ENCODE measurements around the gene SPTLC1.
"Not testable (repeated sequence)": the region's sequence is repeated elsewhere in the genome, so short reads cannot be mapped to it uniquely, and the experiment has no call there.

The SPTLC1 gene, protein sequence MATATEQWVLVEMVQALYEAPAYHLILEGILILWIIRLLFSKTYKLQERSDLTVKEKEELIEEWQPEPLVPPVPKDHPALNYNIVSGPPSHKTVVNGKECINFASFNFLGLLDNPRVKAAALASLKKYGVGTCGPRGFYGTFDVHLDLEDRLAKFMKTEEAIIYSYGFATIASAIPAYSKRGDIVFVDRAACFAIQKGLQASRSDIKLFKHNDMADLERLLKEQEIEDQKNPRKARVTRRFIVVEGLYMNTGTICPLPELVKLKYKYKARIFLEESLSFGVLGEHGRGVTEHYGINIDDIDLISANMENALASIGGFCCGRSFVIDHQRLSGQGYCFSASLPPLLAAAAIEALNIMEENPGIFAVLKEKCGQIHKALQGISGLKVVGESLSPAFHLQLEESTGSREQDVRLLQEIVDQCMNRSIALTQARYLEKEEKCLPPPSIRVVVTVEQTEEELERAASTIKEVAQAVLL

DNA sequence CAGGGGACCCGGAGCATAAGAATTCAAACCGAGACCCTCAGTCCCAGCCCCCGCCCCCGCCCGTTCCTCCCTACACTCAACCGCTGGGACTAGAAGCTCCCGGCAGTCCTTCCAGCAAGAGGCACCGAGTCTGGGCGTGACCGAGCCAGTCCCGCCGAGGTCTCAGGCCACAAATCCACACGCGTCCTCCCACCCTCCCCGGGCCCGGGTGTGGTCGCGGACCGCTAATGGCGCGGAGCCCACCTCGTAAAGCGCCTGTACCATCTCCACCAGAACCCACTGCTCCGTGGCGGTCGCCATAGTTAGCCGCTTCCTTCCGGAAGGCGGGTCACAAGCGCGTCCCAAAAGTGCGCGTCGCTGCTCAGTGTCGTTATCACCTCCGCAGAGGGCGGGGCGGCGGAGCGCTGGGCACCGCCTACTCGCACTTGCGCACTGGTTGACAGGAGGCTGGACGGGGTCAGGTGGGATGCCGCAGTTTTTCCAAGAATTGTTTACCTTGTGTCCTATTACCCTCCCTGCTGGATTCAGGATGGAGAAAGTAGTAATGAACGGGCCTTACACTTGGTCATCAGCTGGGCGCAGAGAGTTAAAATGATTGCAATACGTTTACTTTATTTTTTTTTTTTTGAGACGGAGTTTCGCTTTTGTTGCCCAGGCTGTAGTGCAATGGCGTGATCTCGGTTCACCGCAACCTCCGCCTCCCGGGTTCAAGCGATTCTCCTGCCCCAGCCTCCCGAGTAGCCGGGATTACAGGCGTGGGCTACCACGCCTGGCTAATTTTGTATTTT, at the start of gene SPTLC1:
Gene SPTLC1, minus strand, starts transcription at position 343 of the 788 bp plus-strand sequence. Its CDS starts 43 bp downstream, at position 300.
- DNase-seq (ENCODE audit: low spot score): peak; percentile 94
- TF ChIP-seq, protein P1, sequence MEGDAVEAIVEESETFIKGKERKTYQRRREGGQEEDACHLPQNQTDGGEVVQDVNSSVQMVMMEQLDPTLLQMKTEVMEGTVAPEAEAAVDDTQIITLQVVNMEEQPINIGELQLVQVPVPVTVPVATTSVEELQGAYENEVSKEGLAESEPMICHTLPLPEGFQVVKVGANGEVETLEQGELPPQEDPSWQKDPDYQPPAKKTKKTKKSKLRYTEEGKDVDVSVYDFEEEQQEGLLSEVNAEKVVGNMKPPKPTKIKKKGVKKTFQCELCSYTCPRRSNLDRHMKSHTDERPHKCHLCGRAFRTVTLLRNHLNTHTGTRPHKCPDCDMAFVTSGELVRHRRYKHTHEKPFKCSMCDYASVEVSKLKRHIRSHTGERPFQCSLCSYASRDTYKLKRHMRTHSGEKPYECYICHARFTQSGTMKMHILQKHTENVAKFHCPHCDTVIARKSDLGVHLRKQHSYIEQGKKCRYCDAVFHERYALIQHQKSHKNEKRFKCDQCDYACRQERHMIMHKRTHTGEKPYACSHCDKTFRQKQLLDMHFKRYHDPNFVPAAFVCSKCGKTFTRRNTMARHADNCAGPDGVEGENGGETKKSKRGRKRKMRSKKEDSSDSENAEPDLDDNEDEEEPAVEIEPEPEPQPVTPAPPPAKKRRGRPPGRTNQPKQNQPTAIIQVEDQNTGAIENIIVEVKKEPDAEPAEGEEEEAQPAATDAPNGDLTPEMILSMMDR (IDR thresholded peaks at IDR 0.05; ENCODE audit: extremely low read depth, missing control alignments): no peak

DNA sequence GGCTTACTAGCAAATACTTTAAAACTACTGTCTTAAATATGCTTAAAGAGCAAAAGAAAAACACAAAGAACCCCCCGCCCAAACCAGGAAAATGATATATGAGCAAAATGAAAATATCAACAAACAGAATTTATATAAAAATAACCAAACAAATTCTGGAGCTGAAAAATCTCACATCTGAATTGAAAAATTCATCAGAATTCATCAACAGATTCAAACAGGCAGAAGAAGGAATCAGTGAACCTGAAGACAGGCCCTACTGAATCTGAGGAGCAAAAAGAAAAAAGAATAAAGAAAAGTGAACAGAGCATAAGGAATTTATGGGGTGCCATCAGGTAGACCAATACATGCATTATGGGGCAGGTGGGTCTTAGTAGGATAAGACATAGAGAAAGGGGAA, 49.8 kb upstream of the SPTLC1 start:
- TF ChIP-seq, protein P1 (IDR thresholded peaks at IDR 0.05; ENCODE audit: extremely low read depth, missing control alignments): no peak
- no peak for DNase-seq (ENCODE audit: low spot score)

DNA sequence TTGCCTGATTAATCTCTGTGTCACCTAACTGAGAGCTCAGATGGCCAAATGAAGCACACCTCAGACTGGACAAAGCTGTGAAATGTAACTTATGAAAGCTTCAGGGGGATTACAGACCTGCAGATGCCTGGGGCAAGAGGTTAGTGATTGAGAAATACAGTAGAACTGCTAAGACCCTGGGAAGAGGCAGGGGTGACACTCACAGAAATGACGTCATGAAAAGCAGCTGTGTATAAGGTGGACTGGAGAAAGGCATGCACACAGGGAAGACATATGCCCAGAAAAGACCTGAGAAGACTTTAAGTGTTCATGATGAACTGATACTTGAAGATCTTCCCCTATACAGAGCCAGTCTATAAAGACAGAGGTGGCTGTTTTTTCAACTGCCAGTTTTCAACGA, 49.3 kb upstream of the SPTLC1 start:
- TF ChIP-seq, protein P1 (IDR thresholded peaks at IDR 0.05; ENCODE audit: extremely low read depth, missing control alignments): no peak
- DNase-seq (ENCODE audit: low spot score): no peak

DNA sequence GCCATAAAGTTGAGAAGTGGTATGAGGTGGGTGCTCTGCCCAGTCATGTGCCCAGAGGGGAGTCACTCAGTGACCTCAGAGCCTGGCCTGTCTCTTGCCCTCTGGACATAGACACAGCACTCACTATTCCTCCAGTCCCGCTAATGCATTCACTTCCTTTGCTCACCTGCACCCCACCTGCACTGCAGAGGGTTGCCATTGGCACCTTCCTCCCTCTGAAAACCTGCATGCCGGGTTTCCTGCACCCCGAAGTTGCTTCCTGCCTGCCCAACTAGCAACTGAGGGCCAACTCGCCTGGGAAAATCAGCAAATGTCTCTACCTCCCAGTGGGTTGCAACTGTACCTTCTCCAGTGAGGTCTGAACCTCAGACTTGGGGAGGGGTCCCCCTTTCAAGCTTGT, 48.1 kb upstream of the SPTLC1 start:
- TF ChIP-seq, protein P1 (IDR thresholded peaks at IDR 0.05; ENCODE audit: extremely low read depth, missing control alignments): no peak
- DNase-seq (ENCODE audit: low spot score): no peak

DNA sequence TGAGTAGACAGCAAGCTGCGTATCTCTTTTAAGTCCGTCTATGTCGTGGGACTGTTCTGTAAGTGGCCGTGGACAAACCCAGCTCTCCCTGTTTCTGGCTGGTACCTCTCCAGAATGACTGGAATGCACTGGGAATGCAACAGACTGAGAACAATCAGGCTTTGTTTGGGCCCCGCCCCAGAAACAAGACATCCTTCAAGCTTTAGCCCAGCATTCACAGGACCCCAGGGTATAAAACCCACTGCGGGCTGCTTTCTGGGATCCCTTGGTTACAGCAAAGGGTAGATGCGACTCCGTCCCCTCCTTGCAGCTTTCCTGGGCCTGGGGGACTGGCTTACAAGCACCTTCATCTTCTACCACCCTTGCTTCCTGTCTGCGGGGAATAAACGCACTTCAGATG, 45.6 kb upstream of the SPTLC1 start:
- TF ChIP-seq, protein P1 (IDR thresholded peaks at IDR 0.05; ENCODE audit: extremely low read depth, missing control alignments): no peak
- DNase-seq (ENCODE audit: low spot score): no peak

DNA sequence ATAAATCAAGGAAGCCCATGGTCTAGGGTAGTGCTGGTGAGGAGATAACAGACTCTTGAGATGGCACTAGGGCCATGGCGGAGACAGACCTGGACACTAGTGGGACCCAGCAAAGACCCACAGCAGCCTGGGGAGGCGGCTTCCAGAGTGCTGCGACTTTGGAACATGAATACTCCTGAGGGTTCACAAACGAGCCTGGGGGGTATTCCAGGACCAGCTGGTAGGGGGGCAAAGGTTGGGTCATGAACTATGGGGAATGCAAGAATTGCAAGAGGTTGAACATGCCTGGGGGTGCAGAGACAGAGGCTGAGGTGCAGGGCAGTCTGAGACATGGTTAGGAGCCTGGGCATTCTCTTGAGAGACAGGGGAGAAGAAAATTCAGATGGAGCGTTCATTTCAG, 43.8 kb upstream of the SPTLC1 start:
- TF ChIP-seq, protein P1 (IDR thresholded peaks at IDR 0.05; ENCODE audit: extremely low read depth, missing control alignments): no peak
- no peak for DNase-seq (ENCODE audit: low spot score)

DNA sequence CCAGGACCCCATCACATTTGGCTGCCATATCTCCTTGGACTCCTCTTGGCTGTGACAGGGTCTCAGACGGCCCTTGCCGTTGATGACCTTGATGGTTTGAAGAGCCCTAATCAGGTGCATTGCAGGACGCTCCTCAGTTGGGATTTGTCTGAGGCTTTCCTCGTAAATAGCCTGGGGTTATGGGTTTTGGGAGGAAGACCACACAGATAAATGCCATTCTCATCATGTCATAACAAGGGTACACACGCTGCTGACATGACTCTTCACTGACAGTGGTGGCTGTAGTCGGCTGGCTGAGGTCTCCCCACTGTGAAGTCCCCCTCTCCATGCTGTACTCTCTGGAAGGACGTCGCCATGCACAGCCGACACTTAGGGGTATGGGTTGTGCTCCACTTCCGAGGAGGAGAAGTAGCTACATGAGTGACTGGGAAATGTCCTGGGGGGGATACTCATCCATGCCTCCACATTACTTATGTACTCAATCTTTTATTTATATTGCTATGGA, 42.9 kb upstream of the SPTLC1 start:
- DNase-seq (ENCODE audit: low spot score): no peak
- TF ChIP-seq, protein P1 (IDR thresholded peaks at IDR 0.05; ENCODE audit: extremely low read depth, missing control alignments): no peak

DNA sequence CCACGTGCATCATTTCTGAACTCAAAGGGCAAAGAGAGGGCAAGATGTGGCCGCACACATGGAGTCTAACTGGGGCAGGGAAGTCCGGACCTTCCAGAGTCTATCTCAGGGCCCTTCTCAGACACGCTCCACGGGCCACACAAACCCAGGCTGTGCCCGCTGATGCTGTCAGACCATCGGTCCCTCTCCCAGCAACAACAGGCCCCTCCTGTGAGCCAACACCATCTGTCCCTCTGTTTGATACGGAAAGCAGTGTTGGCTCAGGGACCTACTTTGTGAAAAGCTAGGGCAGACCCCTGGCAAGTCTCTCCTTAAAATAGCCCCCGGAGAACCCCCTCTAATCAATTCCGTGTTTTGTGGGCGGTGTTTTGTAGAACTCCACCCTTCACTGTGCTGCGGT, 40.5 kb upstream of the SPTLC1 start:
- not testable (repeated sequence) for DNase-seq (ENCODE audit: low spot score)

Data from GM20000 (cell line).